Thyroid gland (tissue), 4 donors: ENCODE data around the gene STAT3. TPM values are rescaled to one million over a fixed set of nuclear protein-coding genes. Genes with fewer than 3 reads are reported as not detected.
A peak's percentile ranks its signal among the peaks of the same experiment; 100 is the strongest.
"Not testable (repeated sequence)": the region's sequence is repeated elsewhere in the genome, so short reads cannot be mapped to it uniquely, and the experiment has no call there.

Experiments used
- DNase-seq, 2 donors: peaks; one replicate each; pipeline ENCODE4 v3.0.0-alpha.2; 2019
- H3K27ac ChIP-seq, 3 donors: fragments of 200-600 bp; sonication (generic); 1 replicate in 2 of 3; 2 replicates in 1 of 3; pipeline ENCODE4 v1.5.1; 2016 to 2019; ENCODE audit warnings: mild to moderate bottlenecking in 1 of 3, moderate library complexity in 1 of 3
- H3K27me3 ChIP-seq: fragments of 200-600 bp; sonication (generic); one replicate; pipeline ENCODE4 v1.5.1; 2019
- H3K36me3 ChIP-seq, 2 donors: fragments of 200-600 bp; sonication (generic); one replicate each; pipeline ENCODE4 v1.5.1; 2016 to 2019
- H3K4me1 ChIP-seq, 2 donors: fragments of 200-600 bp; sonication (generic); one replicate each; pipeline ENCODE4 v1.5.1; 2017 to 2019
- H3K4me3 ChIP-seq, 3 donors: fragments of 200-600 bp; sonication (generic); replicated peaks in 1 of 3; 1 replicate in 2 of 3; 2 replicates in 1 of 3; pipeline ENCODE4 v1.5.1; 2016; ENCODE audit warnings: mild to moderate bottlenecking in 1 of 3
- H3K9me3 ChIP-seq: fragments of 200-600 bp; sonication (generic); one replicate; pipeline ENCODE4 v1.5.1; 2017
- POLR2A ChIP-seq, 2 donors: fragments of 450-650 bp; IDR thresholded peaks; one replicate each; pipeline ENCODE4 v1.6.1; 2017; ENCODE audit warnings: antibody characterized with exemption in 2 of 2, mild to moderate bottlenecking in 2 of 2, moderate library complexity in 1 of 2
- WGBS, 2 donors: methylation state at CpG; one replicate each; pipeline ENCODE4 v1.1.5; 2017; 5-methylcytosine and 5-hydroxymethylcytosine counted together
- intact Hi-C: fragments of 100-400 bp; cut with DNase I; formaldehyde crosslinking; loops from one replicate; pipeline ENCODE4 v1.15.1; 2023
- total RNA-seq, 4 donors: library from RNA; depleted of rRNA; stranded (reverse); fragments of >200 nt; gene quantifications; one replicate each; pipeline ENCODE4 v1.2.3, GENCODE V29; 2016
- TF ChIP-seq, protein P1 (sequence below), 6 experiments: fragments of 200-600 bp in 3 of 6; fragments of 450-650 bp in 3 of 6; sonication (generic) in 3 of 6; IDR thresholded peaks; one replicate each; pipeline ENCODE4 v1.5.1; 2016 to 2019; ENCODE audit warnings: antibody characterized with exemption in 6 of 6, mild to moderate bottlenecking in 2 of 6, inconsistent platforms in 1 of 6, moderate library complexity in 1 of 6

STAT3 gene
- total RNA-seq, 4 donors from 2014 or later = 147 to 292 (median 206) TPM

GRCh38 chr17:42322382-42323267 is 65.6 kb downstream of the STAT3 start:
- Histone ChIP-seq H3K36me3 (peaks cover 43 to 76% of the 10 kb centered on the region in 2 donors), H3K27ac (peak overlapping the region in 1 of 3 donors; percentile 12), H3K4me3 (no peak overlapping the region), H3K9me3 (no peaks in the 10 kb centered on the region), H3K4me1 (no peaks in the 10 kb centered on the region), H3K27me3 (no peaks in the 10 kb centered on the region)
- peak; percentile 96 to 97 for DNase-seq
- WGBS, 2 donors = 40 to 50% methylated on average over 10 of the region's 10 CpGs
- TF ChIP-seq, protein P1, sequence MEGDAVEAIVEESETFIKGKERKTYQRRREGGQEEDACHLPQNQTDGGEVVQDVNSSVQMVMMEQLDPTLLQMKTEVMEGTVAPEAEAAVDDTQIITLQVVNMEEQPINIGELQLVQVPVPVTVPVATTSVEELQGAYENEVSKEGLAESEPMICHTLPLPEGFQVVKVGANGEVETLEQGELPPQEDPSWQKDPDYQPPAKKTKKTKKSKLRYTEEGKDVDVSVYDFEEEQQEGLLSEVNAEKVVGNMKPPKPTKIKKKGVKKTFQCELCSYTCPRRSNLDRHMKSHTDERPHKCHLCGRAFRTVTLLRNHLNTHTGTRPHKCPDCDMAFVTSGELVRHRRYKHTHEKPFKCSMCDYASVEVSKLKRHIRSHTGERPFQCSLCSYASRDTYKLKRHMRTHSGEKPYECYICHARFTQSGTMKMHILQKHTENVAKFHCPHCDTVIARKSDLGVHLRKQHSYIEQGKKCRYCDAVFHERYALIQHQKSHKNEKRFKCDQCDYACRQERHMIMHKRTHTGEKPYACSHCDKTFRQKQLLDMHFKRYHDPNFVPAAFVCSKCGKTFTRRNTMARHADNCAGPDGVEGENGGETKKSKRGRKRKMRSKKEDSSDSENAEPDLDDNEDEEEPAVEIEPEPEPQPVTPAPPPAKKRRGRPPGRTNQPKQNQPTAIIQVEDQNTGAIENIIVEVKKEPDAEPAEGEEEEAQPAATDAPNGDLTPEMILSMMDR (IDR thresholded peaks at IDR 0.05) = peak; percentile 96 to 100 (median 98)
- TF ChIP-seq POLR2A (IDR thresholded peaks at IDR 0.05) = no peak
- intact Hi-C loops = loop anchor here (2.0 to 5.0 kb wide), 2 partner anchors 82 to 205 kb away; no protein-coding TSS in a partner anchor

DNA sequence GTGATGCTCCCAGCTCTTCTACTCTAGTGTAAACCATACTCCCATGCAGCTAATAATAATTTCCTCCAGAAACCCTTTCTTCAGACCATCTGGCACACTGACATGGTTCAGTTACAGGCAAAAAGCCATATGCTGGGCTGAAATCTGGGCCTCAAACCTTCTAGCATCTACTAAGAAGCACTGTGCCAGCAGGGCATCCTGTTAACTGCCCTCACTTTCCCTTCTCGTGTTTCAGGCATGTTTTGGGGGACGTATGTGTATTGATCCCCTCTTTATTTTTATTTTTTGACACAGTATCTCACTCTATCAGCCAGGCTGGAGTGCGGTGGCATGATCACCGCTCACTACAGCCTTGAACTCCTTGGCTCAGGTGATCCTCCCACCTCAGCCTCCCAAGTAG is 66.7 kb downstream of the STAT3 start:
- no peak overlapping the region for H3K27ac ChIP-seq

DNA sequence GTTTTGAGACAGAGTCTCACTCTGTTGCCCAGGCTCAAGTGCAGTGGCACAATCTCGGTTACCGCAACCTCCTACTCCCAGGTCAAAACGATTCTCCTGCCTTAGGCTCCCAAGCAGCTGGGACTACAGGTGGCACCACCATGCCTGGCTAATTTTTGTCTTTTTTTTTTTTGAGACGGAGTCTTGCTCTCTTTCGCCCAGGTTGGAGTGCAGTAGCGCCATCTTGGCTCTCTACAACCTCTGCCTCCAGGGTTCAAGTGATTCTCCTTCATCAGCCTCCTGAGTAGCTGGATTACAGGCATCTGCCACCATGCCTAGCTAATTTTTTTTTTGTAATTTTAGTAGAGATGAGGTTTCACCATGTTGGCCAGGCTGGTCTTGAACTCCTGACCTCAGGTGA is 70.3 kb downstream of the STAT3 start:
- DNase-seq, intact Hi-C loops, H3K27ac ChIP-seq, H3K27me3 ChIP-seq, H3K4me3 ChIP-seq, H3K9me3 ChIP-seq, H3K4me1 ChIP-seq: not testable (repeated sequence)
- WGBS, 2 donors = 94% methylated on average over 6 of the region's 6 CpGs
- peaks cover 43 to 67% of the 10 kb centered on the region in 2 donors for H3K36me3 ChIP-seq

More for the DNA sequence above, 66.7 kb downstream of the STAT3 start:
- no peak for DNase-seq
- no peak for TF ChIP-seq POLR2A (IDR thresholded peaks at IDR 0.05)
- TF ChIP-seq, protein P1 (IDR thresholded peaks at IDR 0.05) = no peak
- Histone ChIP-seq H3K4me3 (no peak overlapping the region), H3K9me3 (no peaks in the 10 kb centered on the region), H3K4me1 (no peaks in the 10 kb centered on the region), H3K27me3 (no peaks in the 10 kb centered on the region), H3K36me3 (peaks cover 49 to 76% of the 10 kb centered on the region in 2 donors)
- 92 to 94% methylated on average over 4 of the region's 4 CpGs for WGBS, 2 donors
- intact Hi-C loops = loop anchor here (5.0 kb wide), 1 partner anchor 206 kb away; no protein-coding TSS in a partner anchor

- Histone ChIP-seq H3K36me3 (peaks cover 40 to 64% of the 10 kb centered on the region in 2 donors), H3K4me1 (peaks cover 4 to 7% of the 10 kb centered on the region in 2 donors), H3K27me3 (no peaks in the 10 kb centered on the region), H3K9me3 (no peaks in the 10 kb centered on the region), H3K4me3 (no peak overlapping the region), H3K27ac (no peak overlapping the region)
- DNase-seq = no peak
- no peak for TF ChIP-seq POLR2A (IDR thresholded peaks at IDR 0.05)
- TF ChIP-seq, protein P1 (IDR thresholded peaks at IDR 0.05) = no peak
- 86 to 88% methylated on average over 5 of the region's 5 CpGs for WGBS, 2 donors
- intact Hi-C loops = no loop called here
These were observed 70.9 kb downstream of the STAT3 start for GRCh38 chr17:42317266-42317845.

DNA sequence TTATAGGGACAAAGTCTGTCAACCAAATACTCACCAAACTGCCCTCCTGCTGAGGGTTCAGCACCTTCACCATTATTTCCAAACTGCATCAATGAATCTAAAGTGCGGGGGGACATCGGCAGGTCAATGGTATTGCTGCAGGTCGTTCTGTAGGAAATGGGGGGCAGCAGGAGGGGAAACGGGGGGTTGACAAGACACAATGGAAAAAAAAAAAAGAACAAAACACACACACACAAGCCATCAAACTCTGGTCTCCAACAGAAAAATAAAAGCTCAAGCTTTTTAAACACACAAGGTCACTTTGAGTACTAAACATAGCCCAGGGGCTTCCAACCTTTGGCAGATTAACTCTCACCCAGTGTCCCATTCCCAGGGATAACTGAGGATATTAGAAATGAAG is 71.5 kb downstream of the STAT3 start:
- H3K27ac ChIP-seq = no peak overlapping the region
- TF ChIP-seq, protein P1 (IDR thresholded peaks at IDR 0.05) = no peak
- no peak for TF ChIP-seq POLR2A (IDR thresholded peaks at IDR 0.05)
- H3K4me1 ChIP-seq = peaks cover 10 to 13% of the 10 kb centered on the region in 2 donors
- 84 to 86% methylated on average over 4 of the region's 4 CpGs for WGBS, 2 donors
- peaks cover 36 to 58% of the 10 kb centered on the region in 2 donors for H3K36me3 ChIP-seq
- no peaks in the 10 kb centered on the region for H3K27me3 ChIP-seq
- H3K9me3 ChIP-seq = no peaks in the 10 kb centered on the region
- intact Hi-C loops = no loop called here
- H3K4me3 ChIP-seq = no peak overlapping the region
- DNase-seq = no peak
